ENCODE results near the gene VAC14. TPM values are rescaled to one million over a fixed set of nuclear protein-coding genes. Genes with fewer than 3 reads are reported as not detected.
A peak's percentile ranks its signal among the peaks of the same experiment; 100 is the strongest.

The VAC14 gene
- total RNA-seq, 2 donors from 2014 or later, result 26.5 to 27.7 TPM

GRCh38 chr16:70692130-70692872 lies 108.7 kb downstream of the VAC14 start:
- Histone ChIP-seq H3K4me1 (peaks cover 13% of the 10 kb centered on the region), H3K4me3 (no peak overlapping the region), H3K9me3 (no peaks in the 10 kb centered on the region), H3K36me3 (replicated peaks in 1 of 2; ENCODE audit: insufficient read depth in 1 of 2, low read depth in 2 of 2) (no peaks in the 10 kb centered on the region), H3K27ac (peak overlapping the region in 2 of 4 donors; percentile 39 to 44), H3K27me3 (no peaks in the 10 kb centered on the region)
- 83 to 100% methylated on average over 1 to 14 of the region's 14 CpGs for WGBS, 2 donors
- DNase-seq, result no peak
- TF ChIP-seq CTCF (IDR thresholded peaks at IDR 0.05) (no peak), POLR2A (IDR thresholded peaks at IDR 0.05) (no peak)
- ATAC-seq, result peak; percentile 12
- intact Hi-C loops (cut with DNase I), result no loop called here

GRCh38 chr16:70691223-70692129 lies 109.5 kb downstream of the VAC14 start:
- H3K9me3 ChIP-seq, result no peaks in the 10 kb centered on the region
- WGBS, 2 donors, result 92 to 95% methylated on average over 8 to 26 of the region's 26 CpGs
- ATAC-seq, result no peak
- no peak overlapping the region for H3K4me3 ChIP-seq
- TF ChIP-seq CTCF (IDR thresholded peaks at IDR 0.05), result no peak
- peak in 1 of 3 donors; percentile 10 for TF ChIP-seq POLR2A (IDR thresholded peaks at IDR 0.05)
- DNase-seq, result peak in 3 of 4 donors; percentile 54 to 61 (median 60)
- no peaks in the 10 kb centered on the region for H3K36me3 ChIP-seq (replicated peaks in 1 of 2; ENCODE audit: insufficient read depth in 1 of 2, low read depth in 2 of 2)
- intact Hi-C loops (cut with DNase I), result no loop called here
- peaks cover 20% of the 10 kb centered on the region for H3K4me1 ChIP-seq
- no peaks in the 10 kb centered on the region for H3K27me3 ChIP-seq
- H3K27ac ChIP-seq, result peak overlapping the region in 3 of 4 donors; percentile 10 to 44 (median 39)

- TF ChIP-seq CTCF (IDR thresholded peaks at IDR 0.05) (no peak), POLR2A (IDR thresholded peaks at IDR 0.05) (no peak)
- no peak for ATAC-seq
- DNase-seq, result no peak
- H3K4me3 ChIP-seq, result no peak overlapping the region
- H3K36me3 ChIP-seq (replicated peaks in 1 of 2; ENCODE audit: insufficient read depth in 1 of 2, low read depth in 2 of 2), result no peaks in the 10 kb centered on the region
- peak overlapping the region in 1 of 4 donors; percentile 25 for H3K27ac ChIP-seq
- no peaks in the 10 kb centered on the region for H3K9me3 ChIP-seq
- H3K4me1 ChIP-seq, result peaks cover 26% of the 10 kb centered on the region
- intact Hi-C loops (cut with DNase I), result no loop called here
- H3K27me3 ChIP-seq, result no peaks in the 10 kb centered on the region
- whole genome bisulfite sequencing, 2 donors, result 88 to 91% methylated on average over 12 to 15 of the region's 16 CpGs
Measured at GRCh38 chr16:70689970-70690891, 110.7 kb downstream of the VAC14 start.

DNA sequence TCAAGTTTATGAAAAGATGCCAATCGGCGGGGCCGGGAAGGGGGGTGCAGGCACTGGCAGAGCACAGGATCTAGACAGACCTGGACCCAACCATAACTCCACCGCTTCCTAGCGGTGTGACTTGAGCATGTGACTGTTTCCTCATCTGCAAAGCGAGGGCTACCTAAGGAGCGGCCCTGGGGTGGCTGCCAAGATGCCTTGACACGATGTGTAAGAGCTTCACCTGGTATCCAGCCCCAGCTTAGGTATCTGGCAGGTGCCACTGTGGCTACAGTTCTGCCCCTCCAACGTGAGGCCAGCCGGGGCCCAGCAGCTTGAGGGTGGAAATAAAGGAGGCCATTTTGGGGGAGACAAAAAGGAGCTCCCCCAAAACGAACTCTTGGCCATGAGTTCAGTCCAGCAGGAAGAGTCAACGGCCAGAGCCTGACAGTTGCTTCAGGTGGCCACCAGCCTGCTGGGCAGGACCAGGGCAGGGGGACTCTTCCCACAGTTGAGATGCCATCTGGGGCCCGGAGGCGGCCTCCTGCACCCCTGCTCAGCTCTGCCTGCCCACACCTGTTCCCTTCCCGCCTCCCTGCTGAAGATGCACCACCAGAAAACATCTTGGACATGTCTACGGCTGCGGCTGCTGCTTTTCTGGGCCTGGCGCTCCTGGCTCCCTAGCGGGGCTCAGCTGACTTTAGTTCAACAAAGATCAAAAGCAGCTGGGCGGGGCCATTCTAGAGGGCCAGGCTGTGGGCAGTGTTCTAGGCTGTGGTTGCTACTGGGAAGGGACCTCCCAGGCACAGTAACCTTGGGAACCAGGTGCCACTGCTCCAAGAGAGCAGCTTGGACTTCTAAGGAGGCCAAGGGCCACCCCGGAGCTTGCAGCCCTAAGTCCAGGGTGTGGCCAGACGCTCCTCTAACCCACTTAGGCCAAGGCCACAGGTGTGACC lies 111.7 kb downstream of the VAC14 start:
- 93 to 95% methylated on average over 10 to 22 of the region's 22 CpGs for WGBS, 2 donors
- ATAC-seq (no peak), DNase-seq (peak in 2 of 4 donors; percentile 52 to 61)
- H3K27ac ChIP-seq, result peak overlapping the region in 1 of 4 donors; percentile 60
- H3K27me3 ChIP-seq, result no peaks in the 10 kb centered on the region
- H3K4me1 ChIP-seq, result peaks cover 35% of the 10 kb centered on the region
- H3K36me3 ChIP-seq (replicated peaks in 1 of 2; ENCODE audit: insufficient read depth in 1 of 2, low read depth in 2 of 2), result no peaks in the 10 kb centered on the region
- intact Hi-C loops (cut with DNase I), result no loop called here
- TF ChIP-seq CTCF (IDR thresholded peaks at IDR 0.05), result no peak
- TF ChIP-seq POLR2A (IDR thresholded peaks at IDR 0.05), result no peak
- H3K9me3 ChIP-seq, result no peaks in the 10 kb centered on the region
- H3K4me3 ChIP-seq, result no peak overlapping the region
